HG02623 (cell line): ENCODE measurements around the gene ZNF446.

Experiments used
- ATAC-seq: cut with Tn5 transposase; IDR thresholded peaks from one replicate; pipeline ENCODE4 v1.9.1; 2021; ENCODE audit warnings: moderate library complexity; ENCODE audit not compliant: unreplicated experiment

Gene ZNF446

DNA sequence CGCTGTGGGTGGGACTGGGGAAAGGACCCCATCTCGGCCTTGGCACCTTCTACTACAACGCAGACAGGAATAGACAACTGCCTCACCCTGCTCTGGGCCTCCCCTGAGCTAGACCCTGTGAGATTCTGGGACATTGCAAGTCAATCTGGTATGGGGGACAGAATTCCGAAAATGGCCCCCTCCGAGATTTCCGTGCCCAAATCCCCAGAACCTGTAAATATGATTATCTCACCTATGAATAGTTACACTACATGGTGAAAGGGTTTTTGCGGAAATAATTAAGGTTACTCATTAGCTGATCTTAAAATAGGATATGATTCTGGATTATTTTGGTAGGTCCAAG, 44.1 kb downstream of the ZNF446 start:
- ATAC-seq: no peak

DNA sequence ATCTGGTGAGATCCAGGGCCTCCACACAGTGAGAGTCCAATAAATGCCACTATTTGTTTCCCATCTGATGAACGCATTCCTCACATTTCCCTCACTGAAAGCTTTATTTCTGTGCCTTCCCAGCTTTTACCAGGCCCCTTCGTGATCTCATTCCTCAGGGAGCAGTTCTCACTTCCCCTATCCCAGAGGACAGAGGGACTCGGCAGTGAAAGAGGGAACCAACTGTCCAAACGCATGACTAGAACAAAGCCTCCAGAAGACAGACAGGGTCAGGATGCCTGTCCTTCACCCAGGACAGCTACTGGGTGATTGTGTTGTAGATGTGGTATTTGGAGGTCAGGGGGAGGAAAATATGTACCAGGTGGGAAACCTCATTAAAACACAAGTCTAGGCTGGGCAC, 45.5 kb downstream of the ZNF446 start:
- ATAC-seq: no peak

DNA sequence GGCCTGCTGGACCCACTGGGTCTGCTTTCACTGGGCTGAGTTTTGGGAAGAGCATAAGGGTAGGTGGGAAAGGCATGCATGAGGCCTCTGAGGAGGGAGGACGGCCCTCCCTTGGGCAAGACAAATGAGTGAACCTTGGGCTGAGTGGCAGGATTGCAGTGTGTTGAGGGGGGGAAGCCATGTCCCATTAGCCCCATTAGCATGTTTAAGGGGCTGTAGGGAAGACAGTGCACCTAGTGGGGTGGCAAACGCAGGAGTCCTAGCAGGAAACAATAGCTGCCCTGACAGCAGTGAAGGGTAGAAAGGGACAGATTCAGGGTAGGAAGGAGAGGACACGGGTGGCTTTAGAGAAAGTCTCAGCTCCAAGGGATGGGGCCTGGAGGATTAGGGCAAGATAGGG, 46.6 kb downstream of the ZNF446 start:
- no peak for ATAC-seq

DNA sequence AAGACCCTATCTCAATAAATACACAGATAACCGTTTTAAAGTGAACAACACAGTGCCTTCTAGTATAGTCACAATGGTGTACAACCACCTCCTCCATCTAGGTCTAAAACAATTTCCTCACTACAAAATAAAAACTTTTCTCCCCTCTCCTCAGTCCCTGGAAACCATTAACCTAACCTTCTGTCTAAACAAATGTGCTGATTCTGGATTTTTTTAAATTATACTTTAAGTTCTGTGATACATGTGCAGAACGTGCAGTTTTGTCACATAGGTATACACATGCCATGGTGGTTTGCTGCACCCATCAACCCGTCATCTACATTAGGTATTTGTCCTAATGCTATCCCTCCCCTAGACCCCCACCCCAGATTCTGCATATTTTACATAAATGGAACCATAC, 53.3 kb downstream of the ZNF446 start:
- no peak for ATAC-seq
